Loucy (cell line): Measurements from ENCODE around the gene CASZ1.

Experiments used
- H2AFZ ChIP-seq: fragments of 200-600 bp; sonication (generic); 2 replicates; pipeline ENCODE4 v1.6.0; 2016; ENCODE audit warnings: antibody characterized with exemption, mild to moderate bottlenecking, low read length, moderate library complexity
- H3F3A ChIP-seq: fragments of 200-600 bp; 2 replicates; pipeline ENCODE4 v1.6.0; 2016; ENCODE audit warnings: antibody characterized with exemption, low read depth, mild to moderate bottlenecking
- H3K27me3 ChIP-seq: fragments of 200-600 bp; sonication (generic); 2 replicates; pipeline ENCODE4 v1.6.1; 2014; ENCODE audit warnings: low read length, mild to moderate bottlenecking; ENCODE audit not compliant: insufficient read depth, poor library complexity, severe bottlenecking
- H3K36me3 ChIP-seq: fragments of 200-600 bp; sonication (generic); 2 replicates; pipeline ENCODE4 v1.6.1; 2016; ENCODE audit warnings: low read length; ENCODE audit not compliant: insufficient read depth
- H3K4me1 ChIP-seq: fragments of 200-600 bp; sonication (generic); 2 replicates; pipeline ENCODE4 v1.5.1; 2014; ENCODE audit warnings: low read length, mild to moderate bottlenecking; ENCODE audit not compliant: insufficient read depth, poor library complexity, severe bottlenecking
- H3K4me2 ChIP-seq: fragments of 200-600 bp; sonication (generic); 2 replicates; pipeline ENCODE4 v1.6.0; 2014; ENCODE audit warnings: antibody characterized with exemption, low read length, low read depth, mild to moderate bottlenecking; ENCODE audit not compliant: poor library complexity, severe bottlenecking
- H3K4me3 ChIP-seq: fragments of 200-600 bp; sonication (generic); 2 replicates; pipeline ENCODE4 v1.5.1; 2014; ENCODE audit warnings: low read length, mild to moderate bottlenecking, mixed read lengths; ENCODE audit not compliant: poor library complexity, severe bottlenecking
- H3K79me2 ChIP-seq: fragments of 200-600 bp; sonication (generic); 2 replicates; pipeline ENCODE4 v1.6.1; 2014; ENCODE audit warnings: low read length; ENCODE audit not compliant: insufficient read depth
- H3K9ac ChIP-seq: fragments of 200-600 bp; sonication (generic); 2 replicates; pipeline ENCODE4 v1.6.0; 2014; ENCODE audit warnings: mild to moderate bottlenecking, low read depth, low read length, moderate library complexity; ENCODE audit not compliant: poor library complexity, severe bottlenecking
- H3K9me2 ChIP-seq: fragments of 200-600 bp; sonication (generic); replicated peaks from 2 replicates; pipeline ENCODE4 v1.6.1; 2016; ENCODE audit warnings: low read depth, low read length, mixed read lengths
- H3K9me3 ChIP-seq: fragments of 200-600 bp; sonication (generic); 2 replicates; pipeline ENCODE4 v1.6.1; 2014; ENCODE audit warnings: mild to moderate bottlenecking, antibody characterized with exemption, low read length, low read depth; ENCODE audit not compliant: insufficient read depth
- H4K20me1 ChIP-seq: fragments of 200-600 bp; sonication (generic); 2 replicates; pipeline ENCODE4 v1.6.0; 2014; ENCODE audit warnings: antibody characterized with exemption, low read length, mild to moderate bottlenecking; ENCODE audit not compliant: insufficient read depth, poor library complexity, severe bottlenecking
- EZH2phosphoT487 ChIP-seq: fragments of 200-600 bp; IDR thresholded peaks from 2 replicates; pipeline ENCODE4 v1.6.1; 2018; ENCODE audit warnings: antibody characterized with exemption, mild to moderate bottlenecking, moderate library complexity, borderline replicate concordance
- TF ChIP-seq, protein P1 (sequence below): fragments of 200-600 bp; sonication (generic); conservative IDR thresholded peaks from 2 replicates; pipeline ENCODE4 v1.5.1; 2014; ENCODE audit warnings: mild to moderate bottlenecking, antibody characterized with exemption, low read length

Gene CASZ1

DNA sequence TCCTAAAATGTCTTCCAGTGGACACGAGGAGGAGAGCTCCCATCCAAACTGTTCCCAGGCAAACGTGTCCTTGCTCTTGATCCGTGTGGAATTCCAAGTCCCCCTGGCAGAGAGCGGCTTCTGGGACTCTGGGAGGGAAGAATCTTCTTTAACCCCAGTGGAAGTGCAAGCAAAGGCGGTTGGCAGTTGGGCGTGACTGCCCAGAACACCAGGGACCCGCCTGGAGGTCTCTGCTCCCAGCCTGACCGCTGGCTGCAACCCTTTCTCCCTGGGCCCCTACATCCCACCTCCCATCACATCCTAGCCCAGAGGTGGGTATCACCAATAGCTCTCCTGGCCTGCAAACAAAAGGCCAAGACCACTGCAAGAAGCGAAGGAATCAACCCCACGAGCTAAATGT, 17.8 kb downstream of the CASZ1 start:
- Histone ChIP-seq H2AFZ (no peak overlapping the region), H3K9me2 (no peaks in the 10 kb centered on the region), H3K9ac (no peak overlapping the region), H3K79me2 (no peaks in the 10 kb centered on the region), H3K4me3 (no peak overlapping the region), H3K36me3 (no peaks in the 10 kb centered on the region), H3K9me3 (no peaks in the 10 kb centered on the region), H3K27me3 (no peaks in the 10 kb centered on the region), H3K4me1 (no peaks in the 10 kb centered on the region), H3K4me2 (no peak overlapping the region), H4K20me1 (no peaks in the 10 kb centered on the region), H3F3A (no peaks in the 10 kb centered on the region)
- TF ChIP-seq EZH2phosphoT487: no peak
- TF ChIP-seq, protein P1, sequence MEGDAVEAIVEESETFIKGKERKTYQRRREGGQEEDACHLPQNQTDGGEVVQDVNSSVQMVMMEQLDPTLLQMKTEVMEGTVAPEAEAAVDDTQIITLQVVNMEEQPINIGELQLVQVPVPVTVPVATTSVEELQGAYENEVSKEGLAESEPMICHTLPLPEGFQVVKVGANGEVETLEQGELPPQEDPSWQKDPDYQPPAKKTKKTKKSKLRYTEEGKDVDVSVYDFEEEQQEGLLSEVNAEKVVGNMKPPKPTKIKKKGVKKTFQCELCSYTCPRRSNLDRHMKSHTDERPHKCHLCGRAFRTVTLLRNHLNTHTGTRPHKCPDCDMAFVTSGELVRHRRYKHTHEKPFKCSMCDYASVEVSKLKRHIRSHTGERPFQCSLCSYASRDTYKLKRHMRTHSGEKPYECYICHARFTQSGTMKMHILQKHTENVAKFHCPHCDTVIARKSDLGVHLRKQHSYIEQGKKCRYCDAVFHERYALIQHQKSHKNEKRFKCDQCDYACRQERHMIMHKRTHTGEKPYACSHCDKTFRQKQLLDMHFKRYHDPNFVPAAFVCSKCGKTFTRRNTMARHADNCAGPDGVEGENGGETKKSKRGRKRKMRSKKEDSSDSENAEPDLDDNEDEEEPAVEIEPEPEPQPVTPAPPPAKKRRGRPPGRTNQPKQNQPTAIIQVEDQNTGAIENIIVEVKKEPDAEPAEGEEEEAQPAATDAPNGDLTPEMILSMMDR: no peak

DNA sequence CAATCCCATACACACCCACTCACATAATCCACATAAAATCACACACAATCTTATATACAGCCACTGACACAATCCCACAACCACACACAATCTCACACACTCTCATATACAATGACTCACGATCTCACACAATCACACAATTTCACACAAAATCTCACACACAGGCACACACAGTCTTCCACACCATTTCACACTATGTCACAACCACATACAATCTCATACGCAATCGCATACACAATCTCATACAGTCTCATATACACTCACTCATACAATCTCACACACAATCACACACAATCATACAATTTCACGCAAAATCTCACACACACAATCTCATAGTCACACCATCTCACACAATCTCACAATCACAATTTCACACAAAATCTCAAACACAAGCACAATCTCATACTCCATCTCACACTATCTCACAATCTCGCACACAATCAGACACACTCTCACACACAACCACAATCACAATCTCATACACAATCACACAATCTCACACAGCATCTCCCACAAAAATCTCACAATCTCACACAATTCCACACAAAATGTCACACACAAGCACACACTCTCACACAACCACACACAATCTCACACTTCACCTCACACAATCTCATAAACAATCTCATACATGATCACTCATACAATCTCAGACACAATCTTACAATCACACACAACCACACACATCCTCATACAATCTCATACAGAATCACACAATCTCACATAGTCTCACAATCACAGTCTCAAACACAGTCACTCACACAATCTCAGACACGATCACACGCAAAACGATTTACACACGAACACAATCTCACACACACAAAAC, 18.5 kb downstream of the CASZ1 start:
- Histone ChIP-seq H3F3A (no peaks in the 10 kb centered on the region), H3K79me2 (no peaks in the 10 kb centered on the region), H3K9me3 (no peaks in the 10 kb centered on the region), H3K9ac (no peak overlapping the region), H4K20me1 (no peaks in the 10 kb centered on the region), H3K27me3 (no peaks in the 10 kb centered on the region), H3K4me3 (no peak overlapping the region), H3K9me2 (no peaks in the 10 kb centered on the region), H2AFZ (no peak overlapping the region), H3K4me1 (no peaks in the 10 kb centered on the region), H3K4me2 (no peak overlapping the region), H3K36me3 (no peaks in the 10 kb centered on the region)
- TF ChIP-seq EZH2phosphoT487: no peak
- TF ChIP-seq, protein P1: no peak

DNA sequence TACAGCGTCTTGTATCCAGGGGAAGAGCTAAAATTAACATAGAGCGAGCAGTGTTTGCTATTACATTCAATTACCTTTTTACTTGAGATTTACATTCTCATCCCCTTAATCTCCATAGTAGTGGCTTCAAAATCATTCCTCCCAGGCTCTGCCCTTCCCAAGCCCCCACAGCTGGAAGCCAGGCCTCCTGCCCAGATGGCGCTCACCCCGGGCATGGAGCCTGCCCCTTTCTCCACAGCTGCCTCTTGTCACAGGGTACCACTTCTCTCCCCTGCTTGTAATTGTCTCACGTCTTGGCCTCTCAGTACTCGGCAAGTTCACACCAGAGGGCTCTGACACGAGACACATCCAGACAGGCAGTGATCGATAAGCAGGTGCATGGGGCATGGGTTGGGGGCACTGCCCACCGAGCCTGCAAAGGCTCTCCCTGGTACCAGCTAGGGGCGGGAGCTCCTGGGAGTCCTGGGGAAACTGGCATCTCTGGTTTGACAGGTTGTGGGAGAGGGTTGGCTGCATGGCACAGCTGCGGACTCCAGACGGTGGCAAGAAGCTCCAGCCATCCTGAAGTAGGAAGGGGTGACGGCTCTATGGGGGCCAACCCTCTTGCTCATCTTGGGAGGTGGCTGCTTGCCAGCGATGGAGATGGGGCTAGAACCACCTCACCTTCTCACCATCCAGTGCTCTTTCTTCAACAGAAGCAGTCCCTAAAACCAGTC, 20.1 kb downstream of the CASZ1 start:
- Histone ChIP-seq H3F3A (no peaks in the 10 kb centered on the region), H3K27me3 (no peaks in the 10 kb centered on the region), H2AFZ (no peak overlapping the region), H3K9ac (no peak overlapping the region), H3K36me3 (no peaks in the 10 kb centered on the region), H3K79me2 (no peaks in the 10 kb centered on the region), H3K9me2 (no peaks in the 10 kb centered on the region), H3K4me2 (no peak overlapping the region), H3K4me3 (no peak overlapping the region), H3K4me1 (no peaks in the 10 kb centered on the region), H3K9me3 (no peaks in the 10 kb centered on the region), H4K20me1 (no peaks in the 10 kb centered on the region)
- no peak for TF ChIP-seq EZH2phosphoT487
- TF ChIP-seq, protein P1: no peak
